NOMO-1 treated with DMSO at 0.1 percent for 48 hours (cell line): ENCODE results near the gene THBD.

ENCODE experiments used
- DNase-seq: peaks from one replicate; lab custom pipeline; 2025; ENCODE audit not compliant: unreplicated experiment; lab: John Stamatoyannopoulos, UW

THBD gene

GRCh38 chr20:23013429-23013828, 36.0 kb downstream of the THBD start:
- no peak for DNase-seq

GRCh38 chr20:23011008-23011721, 38.3 kb downstream of the THBD start:
- no peak for DNase-seq

GRCh38 chr20:23010096-23010495, 39.4 kb downstream of the THBD start:
- no peak for DNase-seq

- no peak for DNase-seq
Measured at GRCh38 chr20:23009636-23010035, 39.8 kb downstream of the THBD start.

GRCh38 chr20:23008667-23009066, 40.8 kb downstream of the THBD start:
- DNase-seq, result no peak

- no peak for DNase-seq
Measured at GRCh38 chr20:23007886-23008655, 41.4 kb downstream of the THBD start.

GRCh38 chr20:23007462-23007861, 42.0 kb downstream of the THBD start:
- DNase-seq, result no peak

GRCh38 chr20:23005776-23006175, 43.7 kb downstream of the THBD start:
- no peak for DNase-seq

- no peak for DNase-seq
Measured at GRCh38 chr20:23003881-23004460, 45.5 kb downstream of the THBD start.

GRCh38 chr20:23003077-23003635, 46.3 kb downstream of the THBD start:
- DNase-seq, result no peak

- DNase-seq, result no peak
Measured at GRCh38 chr20:23002276-23002675, 47.2 kb downstream of the THBD start.

GRCh38 chr20:23000232-23000947, 49.1 kb downstream of the THBD start:
- no peak for DNase-seq

- no peak for DNase-seq
Measured at GRCh38 chr20:22999756-23000155, 49.7 kb downstream of the THBD start.

GRCh38 chr20:22998476-22998875, 51.0 kb downstream of the THBD start:
- no peak for DNase-seq

- no peak for DNase-seq
Measured at GRCh38 chr20:22995923-22996322, 53.5 kb downstream of the THBD start.
